NCI-H69 (cell line): ENCODE results near the gene PCCA.
A peak's percentile ranks its signal among the peaks of the same experiment; 100 is the strongest.

Experiments used
- DNase-seq: peaks from one replicate; lab custom pipeline; 2025; lab: John Stamatoyannopoulos, UW

Gene PCCA

DNA sequence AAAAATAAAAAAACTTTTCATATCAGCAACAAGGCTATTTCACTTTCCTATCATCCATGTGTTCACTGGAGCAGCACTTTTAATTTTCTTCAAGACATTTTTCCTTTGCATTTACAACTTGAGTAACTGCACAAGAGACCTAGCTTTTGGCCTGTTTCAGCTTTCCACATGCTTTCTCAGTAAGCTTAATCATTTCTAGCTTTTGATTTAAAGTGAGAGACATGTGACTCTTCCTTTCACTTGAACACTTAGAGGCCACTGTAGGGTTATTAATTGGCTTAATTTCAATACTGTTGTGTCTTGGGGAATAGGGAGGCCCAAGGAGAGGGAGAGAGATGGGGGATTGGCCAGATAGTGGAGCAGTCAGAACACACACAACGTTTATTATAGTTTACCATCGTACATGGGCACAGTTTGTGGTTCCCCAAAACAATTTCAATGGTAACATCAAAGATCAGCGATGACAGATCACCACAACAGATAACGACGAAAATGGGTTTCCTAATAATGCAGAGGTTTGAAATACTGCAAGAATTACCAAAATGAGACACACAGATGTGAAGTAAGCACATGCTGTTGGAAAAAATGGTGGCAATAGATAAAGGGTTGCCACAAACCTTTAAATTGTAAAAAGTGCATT lies 382.1 kb downstream of the PCCA start:
- DNase-seq = no peak

- peak; percentile 66 for DNase-seq
Measured at GRCh38 chr13:100473087-100473486, 384.2 kb downstream of the PCCA start.

DNA sequence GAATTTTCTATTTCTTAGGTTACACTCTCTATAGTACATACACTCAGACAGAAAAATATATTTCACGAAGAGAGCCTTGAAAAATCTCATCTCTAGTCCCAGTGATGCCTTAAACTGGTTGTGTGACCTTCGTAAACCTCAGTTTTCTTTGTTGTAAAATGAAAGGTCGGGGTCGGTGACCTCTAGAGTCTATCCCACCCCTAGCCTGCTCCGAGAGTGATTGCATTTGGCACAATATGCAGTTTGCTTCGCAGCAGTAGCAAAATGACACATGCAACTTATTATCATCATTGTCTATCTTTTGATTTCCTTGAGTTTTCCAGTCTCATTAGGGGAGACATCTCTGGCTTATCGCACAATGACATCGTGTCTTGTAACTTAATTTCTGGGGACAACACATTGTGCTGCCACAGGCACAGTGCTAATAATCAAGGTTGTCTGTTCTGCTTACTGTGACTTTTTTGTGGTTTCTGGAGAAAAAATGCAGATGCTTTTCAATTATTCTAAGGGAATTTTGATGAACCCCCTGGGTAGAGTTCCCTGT lies 384.7 kb downstream of the PCCA start:
- no peak for DNase-seq

DNA sequence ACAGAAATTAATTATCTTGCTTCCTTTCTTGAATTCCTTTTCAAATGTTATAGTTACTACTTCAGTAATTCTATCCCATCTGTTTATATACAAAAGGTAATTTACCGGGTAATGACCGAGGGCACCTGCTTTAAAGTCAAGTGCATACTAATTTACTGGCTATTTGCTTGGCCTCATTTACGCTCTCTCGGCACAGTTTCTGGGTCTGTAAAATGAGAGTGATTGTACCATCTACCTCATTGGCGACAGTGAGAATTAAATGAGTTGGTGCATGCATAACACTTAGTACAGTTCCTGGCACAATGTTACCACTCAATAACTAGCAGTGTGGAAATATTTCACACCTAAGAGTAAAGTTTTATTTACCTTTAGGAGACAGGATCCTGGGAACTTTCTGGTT lies 388.1 kb downstream of the PCCA start:
- DNase-seq = peak; percentile 89

DNA sequence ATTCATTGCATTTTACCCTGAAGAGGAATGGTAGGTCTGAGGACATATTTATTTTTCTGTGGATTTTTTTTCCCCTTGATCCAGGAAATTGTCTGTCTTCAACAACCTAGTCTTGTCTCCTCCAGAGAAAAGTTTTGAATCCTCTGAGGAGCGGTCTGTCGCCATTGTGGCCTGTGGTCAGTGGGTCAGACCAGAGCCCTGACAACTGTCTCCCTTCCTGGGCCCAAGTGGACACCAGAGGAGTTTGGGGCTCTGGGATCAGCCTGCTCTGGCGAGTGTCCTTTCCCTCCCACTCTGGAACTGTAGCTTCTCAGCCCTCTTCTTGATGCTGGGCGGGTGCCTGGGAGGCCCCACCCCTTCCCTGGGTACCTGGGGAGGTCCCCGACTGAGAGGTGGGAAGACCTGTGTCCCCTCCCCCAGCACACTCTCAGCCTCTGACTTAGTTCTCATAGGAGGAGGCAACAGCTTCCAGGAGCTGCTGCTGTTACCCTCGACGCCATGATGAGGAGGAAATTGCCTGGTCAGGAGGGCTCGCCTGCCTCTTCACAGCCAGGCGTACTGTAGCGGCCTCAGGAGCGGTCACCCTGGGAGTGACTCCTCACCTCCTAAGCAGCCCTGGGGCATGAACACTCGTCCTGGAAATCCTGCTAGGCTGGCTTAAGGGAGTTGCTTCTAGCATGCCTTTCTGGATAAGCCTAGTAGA lies 389.4 kb downstream of the PCCA start:
- no peak for DNase-seq

GRCh38 chr13:100480676-100481075 lies 391.8 kb downstream of the PCCA start:
- DNase-seq = no peak

DNA sequence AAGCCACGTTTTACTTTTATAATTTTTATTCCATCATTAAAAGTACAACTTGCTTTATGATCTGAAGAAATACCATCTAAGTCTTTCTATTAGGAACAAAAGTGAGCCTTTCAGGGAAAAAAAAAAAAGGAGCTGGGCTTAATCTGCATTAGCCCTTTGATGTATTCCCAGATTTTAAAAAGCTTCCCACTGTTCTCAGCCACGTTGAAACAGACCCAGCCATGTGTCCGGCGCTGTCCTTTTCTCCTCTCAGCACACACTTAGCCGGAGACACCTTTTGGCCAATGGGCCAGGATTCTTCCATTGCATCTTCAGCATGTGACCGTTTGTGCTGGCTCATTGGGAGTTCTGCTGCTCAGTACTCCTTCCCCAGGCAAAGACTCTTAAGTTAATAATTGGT lies 394.2 kb downstream of the PCCA start:
- no peak for DNase-seq

GRCh38 chr13:100483841-100484381 lies 395.0 kb downstream of the PCCA start:
- DNase-seq = peak; percentile 47

GRCh38 chr13:100484702-100485101 lies 395.8 kb downstream of the PCCA start:
- DNase-seq = peak; percentile 64

GRCh38 chr13:100485265-100485664 lies 396.4 kb downstream of the PCCA start:
- no peak for DNase-seq

DNA sequence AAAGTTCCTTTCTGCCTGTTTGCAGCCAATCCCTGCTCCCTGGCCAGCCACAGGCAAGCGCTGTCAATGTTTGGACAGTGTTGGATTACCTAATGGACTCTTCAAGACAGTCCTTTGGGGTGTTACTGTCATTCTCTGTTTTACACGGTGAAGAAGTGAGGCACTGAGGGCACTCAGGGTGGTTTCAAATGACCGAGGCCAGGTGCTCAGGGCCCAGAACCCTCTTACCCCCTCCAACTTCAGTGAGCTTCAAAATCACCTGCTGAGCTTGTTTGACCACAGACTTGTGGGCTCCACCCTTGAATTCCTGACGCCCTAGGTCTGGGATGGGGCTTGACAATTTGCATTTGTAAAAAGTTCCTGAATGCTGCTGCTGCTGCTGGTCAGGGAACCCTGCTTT lies 401.8 kb downstream of the PCCA start:
- DNase-seq = peak; percentile 97

DNA sequence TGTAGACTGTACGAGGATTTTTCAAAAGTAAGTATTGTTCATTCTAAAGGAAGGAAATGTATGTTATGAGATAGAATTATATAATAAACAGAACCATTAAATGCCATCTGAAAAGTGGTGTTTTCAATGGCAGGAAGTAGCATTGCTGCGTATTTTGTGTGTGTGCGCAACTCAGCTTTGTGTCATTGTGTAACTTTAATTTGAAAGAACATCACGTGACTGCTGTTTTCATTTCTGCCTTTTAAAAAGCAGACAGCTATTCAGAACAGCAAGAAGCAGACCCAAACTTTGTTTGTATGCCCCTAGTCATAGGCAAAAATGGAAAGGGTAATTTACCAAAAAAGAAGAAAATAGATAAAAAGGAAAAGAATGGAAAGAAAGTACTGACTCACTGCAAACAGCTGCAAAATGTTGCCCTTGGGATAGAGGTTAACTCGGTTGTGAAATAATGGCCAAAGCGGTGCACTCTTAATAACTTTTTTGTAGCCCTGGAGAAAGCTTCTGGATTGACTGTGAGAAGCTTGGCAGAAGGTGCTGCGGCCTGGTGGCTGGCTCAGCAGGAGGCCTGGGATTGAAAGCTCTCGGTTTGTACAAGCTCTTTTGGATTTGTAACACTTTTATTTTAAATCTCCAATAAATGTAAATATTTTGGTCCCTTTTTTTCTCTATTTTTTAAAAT lies 402.4 kb downstream of the PCCA start:
- DNase-seq = peak; percentile 60

DNA sequence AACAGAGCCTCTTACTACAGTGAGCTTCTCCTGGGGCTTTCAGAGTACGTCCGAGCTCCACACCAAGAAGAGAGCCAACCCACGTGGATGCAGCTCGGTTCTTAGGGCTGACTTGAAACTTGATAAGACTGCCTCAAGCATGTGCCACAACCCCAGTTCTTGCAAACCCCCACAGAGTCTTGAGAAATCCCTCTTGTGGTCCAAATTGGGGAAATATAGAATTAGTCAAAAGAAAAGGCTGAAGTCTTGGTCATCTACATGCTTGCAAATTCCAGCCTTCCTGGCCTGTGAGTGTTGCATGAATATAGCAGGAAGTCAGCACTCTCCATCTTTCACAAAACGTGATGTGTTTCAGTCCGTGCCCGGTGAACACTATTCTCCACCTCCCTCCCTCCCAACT lies 404.5 kb downstream of the PCCA start:
- DNase-seq = no peak

DNA sequence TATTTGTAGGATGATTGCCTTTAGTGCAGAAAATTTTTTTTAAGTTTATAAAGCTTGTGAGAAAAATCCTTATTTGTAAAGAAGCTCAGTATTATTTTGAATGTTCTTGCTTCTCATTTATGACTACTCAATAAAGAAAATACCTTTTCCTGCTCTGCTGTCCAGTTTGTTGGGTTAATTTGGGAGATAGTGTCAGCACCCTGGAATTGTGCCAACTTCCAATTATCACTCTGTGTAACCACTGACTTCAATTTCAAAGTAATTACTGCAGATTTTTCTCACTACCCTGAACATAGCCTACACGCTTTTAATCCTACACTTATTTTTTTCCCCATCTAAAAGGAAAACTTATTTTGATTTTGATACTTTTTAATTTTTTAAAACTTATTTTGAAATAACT lies 406.6 kb downstream of the PCCA start:
- peak; percentile 94 for DNase-seq

DNA sequence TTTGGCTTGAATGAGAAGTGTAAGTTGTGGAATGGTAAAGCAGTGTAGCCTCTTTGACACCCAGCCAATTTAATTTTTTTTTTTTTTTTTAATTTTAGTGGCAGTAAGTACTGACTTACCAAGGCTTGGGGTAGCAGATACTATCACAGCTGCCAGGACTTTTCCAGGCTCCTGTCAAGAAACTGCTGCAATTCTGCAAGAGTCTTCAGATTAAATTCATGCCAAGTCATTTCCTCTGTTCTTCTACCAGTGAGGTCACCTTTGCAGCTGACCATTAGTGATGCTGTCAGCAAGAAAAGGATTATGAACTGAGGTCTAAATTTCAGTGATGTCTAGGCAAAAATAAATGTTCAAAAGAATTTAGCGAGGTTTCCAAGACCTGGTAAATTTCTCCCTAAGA lies 408.5 kb downstream of the PCCA start:
- no peak for DNase-seq

DNA sequence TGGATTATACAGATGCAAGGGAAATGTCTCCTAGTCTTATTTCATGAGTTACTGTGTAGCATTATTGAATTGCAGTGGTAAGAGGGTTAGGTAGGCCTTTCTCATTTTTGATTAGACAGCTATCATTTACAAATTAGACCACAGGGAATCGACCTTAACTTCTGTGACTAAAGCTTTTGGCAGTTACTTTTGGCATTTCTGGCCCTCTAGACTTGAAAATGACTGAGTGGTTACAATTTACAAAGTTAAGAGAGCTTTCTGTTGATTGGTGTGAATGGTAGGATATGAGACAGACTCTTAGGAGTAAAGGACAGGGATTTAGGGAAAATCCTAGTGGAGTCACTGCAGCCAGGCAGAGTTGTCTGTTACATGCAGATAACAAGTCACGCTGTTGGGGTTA lies 413.6 kb downstream of the PCCA start:
- no peak for DNase-seq

- peak; percentile 43 for DNase-seq
Measured at GRCh38 chr13:100503622-100504021, 414.7 kb downstream of the PCCA start.

GRCh38 chr13:100506154-100506553 lies 417.3 kb downstream of the PCCA start:
- DNase-seq = peak; percentile 79

DNA sequence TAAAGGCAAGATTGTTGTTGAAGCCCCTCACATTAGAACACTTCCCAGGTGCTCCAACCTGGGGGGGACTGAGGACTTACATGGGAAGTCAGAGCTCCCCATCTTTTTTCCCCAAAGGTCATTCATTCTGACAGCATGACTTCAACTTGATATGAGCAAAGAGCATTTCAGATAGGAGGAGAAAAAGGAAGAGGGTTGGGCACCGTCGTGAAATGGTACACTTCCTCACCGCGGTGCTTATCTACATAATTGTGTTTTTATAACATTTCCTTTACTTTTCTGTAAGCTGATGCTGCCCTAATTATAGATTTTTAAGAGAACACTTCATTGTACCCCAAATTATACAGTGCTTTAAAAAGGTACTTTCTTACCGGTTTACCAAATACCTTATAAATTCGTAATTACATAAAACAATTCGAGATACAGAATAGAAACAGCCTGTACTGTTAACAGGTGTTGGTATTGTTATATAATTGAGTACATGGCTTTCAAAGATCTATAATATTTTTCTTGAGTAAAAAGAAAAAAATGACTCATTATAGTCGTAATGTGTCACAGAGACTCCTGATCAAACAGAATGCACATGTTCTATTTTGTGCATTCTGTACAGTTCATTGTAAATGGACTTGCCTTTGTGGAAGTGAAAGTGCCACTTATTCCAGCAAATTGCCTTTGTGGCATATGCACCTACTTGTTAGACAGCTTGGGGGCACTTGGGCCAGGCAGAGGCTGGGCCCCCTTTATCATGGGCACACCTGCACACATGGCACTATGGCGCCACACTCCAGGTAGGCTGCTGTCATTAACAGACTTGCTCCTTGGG lies 417.9 kb downstream of the PCCA start:
- peak; percentile 99 for DNase-seq

DNA sequence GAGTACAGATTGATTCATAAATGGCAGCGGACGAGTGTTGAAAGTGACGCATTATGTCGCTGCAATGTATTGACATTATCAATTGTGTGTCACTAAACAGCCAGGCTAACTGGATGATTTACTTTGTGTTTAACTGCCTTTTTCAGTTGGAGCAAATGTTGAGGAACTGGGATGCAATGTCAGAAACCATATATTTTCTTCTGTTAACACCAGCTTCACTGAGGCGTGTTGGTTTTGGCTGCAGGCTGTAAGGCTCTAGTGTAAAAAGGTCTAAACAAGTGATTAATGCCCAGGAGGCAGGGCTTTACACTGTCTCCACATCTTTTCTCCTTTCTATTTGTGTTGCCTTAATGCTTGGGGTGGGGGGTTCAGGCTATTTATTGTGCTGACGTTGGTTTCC lies 419.6 kb downstream of the PCCA start:
- peak; percentile 99 for DNase-seq

DNA sequence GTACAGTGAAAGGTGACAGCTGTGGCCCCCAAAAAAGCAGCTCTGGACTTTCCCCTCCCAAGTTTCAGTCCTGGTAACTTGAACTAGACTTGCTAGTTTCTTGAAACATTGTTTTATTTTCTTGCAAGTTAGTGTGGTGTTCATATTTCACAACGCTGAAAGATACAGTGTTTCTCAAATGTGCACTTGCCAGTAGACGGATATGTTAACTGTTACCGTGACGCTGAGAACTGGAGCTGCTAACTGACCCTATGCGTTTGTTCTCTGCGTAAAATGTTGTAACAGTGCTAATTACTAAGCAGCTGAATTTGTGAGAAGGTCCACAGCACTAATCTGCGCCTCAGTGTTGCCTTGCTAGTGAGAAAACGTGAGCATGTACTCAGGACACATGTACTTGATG lies 420.1 kb downstream of the PCCA start:
- peak; percentile 94 for DNase-seq
